ENCODE results near the gene RDH13. TPM values are rescaled to one million over a fixed set of nuclear protein-coding genes. Genes with fewer than 3 reads are reported as not detected.
"Not testable (repeated sequence)": the region's sequence is repeated elsewhere in the genome, so short reads cannot be mapped to it uniquely, and the experiment has no call there.

The RDH13 gene
- total and polyA plus RNA-seq, 2 experiments from 2014 or later, result 6.4 to 7.8 TPM

GRCh38 chr19:55109527-55110291, 46.8 kb upstream of the RDH13 start:
- Histone ChIP-seq H3F3A (ENCODE audit: insufficient read depth) (no peaks in the 10 kb centered on the region), H2AFZ (no peak overlapping the region), H3K4me1 (ENCODE audit: insufficient read depth) (0 out of 2 replicates have a peak, but pooled peaks cover 11% of the 10 kb centered on the region), H3K79me2 (ENCODE audit: insufficient read depth) (peaks cover 98% of the 10 kb centered on the region), H4K20me1 (ENCODE audit: insufficient read depth) (0 out of 2 replicates have a peak, but pooled peaks cover 8% of the 10 kb centered on the region), H3K27ac (no peak overlapping the region), H3K9me2 (ENCODE audit: insufficient read depth) (no peaks in the 10 kb centered on the region), H3K27me3 (replicated peaks; ENCODE audit: insufficient read depth) (no peaks in the 10 kb centered on the region), H3K9me3 (ENCODE audit: low read depth) (no peaks in the 10 kb centered on the region), H3K4me2 (ENCODE audit: unreplicated experiment) (no peak overlapping the region), H3K36me3 (ENCODE audit: low read depth) (no peaks in the 10 kb centered on the region), H3K4me3 (no peak overlapping the region), H3K9ac (no peak overlapping the region)
- in situ Hi-C loops (cut with MboI), result no loop called here
- 78 to 79% methylated on average over 20 of the region's 20 CpGs for WGBS, 2 experiments (ENCODE audit: low coverage in 1 of 2, low lambda C conversion rate in 2 of 2, missing lambda C conversion rate in 2 of 2)
- no peak for DNase-seq
- TF ChIP-seq EZH2 (IDR thresholded peaks at IDR 0.05; ENCODE audit: insufficient read depth, poor library complexity, severe bottlenecking), result no peak
- no peak for TF ChIP-seq EZH2phosphoT487 (IDR thresholded peaks at IDR 0.05; ENCODE audit: insufficient read depth, low read depth)

GRCh38 chr19:55107252-55107651, 44.3 kb upstream of the RDH13 start:
- DNase-seq; H3K9me3 ChIP-seq (ENCODE audit: low read depth); H3F3A ChIP-seq (ENCODE audit: insufficient read depth); H3K27me3 ChIP-seq (replicated peaks; ENCODE audit: insufficient read depth); H3K9me2 ChIP-seq (ENCODE audit: insufficient read depth); H3K27ac ChIP-seq; H3K4me1 ChIP-seq (ENCODE audit: insufficient read depth); in situ Hi-C loops (cut with MboI); H3K4me2 ChIP-seq (ENCODE audit: unreplicated experiment); H2AFZ ChIP-seq; H3K4me3 ChIP-seq; H3K9ac ChIP-seq; H4K20me1 ChIP-seq (ENCODE audit: insufficient read depth): not testable (repeated sequence)
- 97 to 100% methylated on average over 3 of the region's 3 CpGs for WGBS, 2 experiments (ENCODE audit: low coverage in 1 of 2, low lambda C conversion rate in 2 of 2, missing lambda C conversion rate in 2 of 2)
- Histone ChIP-seq H3K79me2 (ENCODE audit: insufficient read depth) (peaks cover 96% of the 10 kb centered on the region), H3K36me3 (ENCODE audit: low read depth) (peaks cover 12% of the 10 kb centered on the region)

GRCh38 chr19:55106591-55106990, 43.6 kb upstream of the RDH13 start:
- Histone ChIP-seq H3K79me2 (ENCODE audit: insufficient read depth) (peaks cover 95% of the 10 kb centered on the region), H3K36me3 (ENCODE audit: low read depth) (peaks cover 12% of the 10 kb centered on the region), H3K4me3 (no peak overlapping the region), H2AFZ (no peak overlapping the region), H3K9ac (no peak overlapping the region), H3K27ac (no peak overlapping the region), H3K4me1 (ENCODE audit: insufficient read depth) (no peaks in the 10 kb centered on the region), H3K9me2 (ENCODE audit: insufficient read depth) (no peaks in the 10 kb centered on the region), H3K27me3 (replicated peaks; ENCODE audit: insufficient read depth) (no peaks in the 10 kb centered on the region), H3K4me2 (ENCODE audit: unreplicated experiment) (no peak overlapping the region), H4K20me1 (ENCODE audit: insufficient read depth) (0 out of 2 replicates have a peak, but pooled peaks cover 8% of the 10 kb centered on the region), H3K9me3 (ENCODE audit: low read depth) (no peaks in the 10 kb centered on the region), H3F3A (ENCODE audit: insufficient read depth) (no peaks in the 10 kb centered on the region)
- DNase-seq, result no peak
- 65 to 68% methylated on average over 6 of the region's 6 CpGs for WGBS, 2 experiments (ENCODE audit: low coverage in 1 of 2, low lambda C conversion rate in 2 of 2, missing lambda C conversion rate in 2 of 2)
- TF ChIP-seq EZH2 (IDR thresholded peaks at IDR 0.05; ENCODE audit: insufficient read depth, poor library complexity, severe bottlenecking), result no peak
- TF ChIP-seq EZH2phosphoT487 (IDR thresholded peaks at IDR 0.05; ENCODE audit: insufficient read depth, low read depth), result no peak
- in situ Hi-C loops (cut with MboI), result no loop called here

- DNase-seq, result no peak
- Histone ChIP-seq H3K27ac (no peak overlapping the region), H3K27me3 (replicated peaks; ENCODE audit: insufficient read depth) (no peaks in the 10 kb centered on the region), H3K4me3 (no peak overlapping the region), H3K4me1 (ENCODE audit: insufficient read depth) (no peaks in the 10 kb centered on the region), H4K20me1 (ENCODE audit: insufficient read depth) (0 out of 2 replicates have a peak, but pooled peaks cover 8% of the 10 kb centered on the region), H3K79me2 (ENCODE audit: insufficient read depth) (peaks cover 94% of the 10 kb centered on the region), H2AFZ (no peak overlapping the region), H3K9me2 (ENCODE audit: insufficient read depth) (no peaks in the 10 kb centered on the region), H3K4me2 (ENCODE audit: unreplicated experiment) (no peak overlapping the region), H3K36me3 (ENCODE audit: low read depth) (peaks cover 12% of the 10 kb centered on the region), H3F3A (ENCODE audit: insufficient read depth) (no peaks in the 10 kb centered on the region), H3K9me3 (ENCODE audit: low read depth) (no peaks in the 10 kb centered on the region), H3K9ac (no peak overlapping the region)
- WGBS, 2 experiments (ENCODE audit: low coverage in 1 of 2, low lambda C conversion rate in 2 of 2, missing lambda C conversion rate in 2 of 2), result 94 to 100% methylated on average over 2 of the region's 2 CpGs
- TF ChIP-seq EZH2 (IDR thresholded peaks at IDR 0.05; ENCODE audit: insufficient read depth, poor library complexity, severe bottlenecking), result no peak
- TF ChIP-seq EZH2phosphoT487 (IDR thresholded peaks at IDR 0.05; ENCODE audit: insufficient read depth, low read depth), result no peak
- in situ Hi-C loops (cut with MboI), result no loop called here
Observed at GRCh38 chr19:55105237-55105636, 42.3 kb upstream of the RDH13 start.
